ENCODE data around the gene ATP8B4. TPM values are rescaled to one million over a fixed set of nuclear protein-coding genes. Genes with fewer than 3 reads are reported as not detected.

Gene ATP8B4
- total RNA-seq, 1 donor from 2014 or later: 1.1 TPM

DNA sequence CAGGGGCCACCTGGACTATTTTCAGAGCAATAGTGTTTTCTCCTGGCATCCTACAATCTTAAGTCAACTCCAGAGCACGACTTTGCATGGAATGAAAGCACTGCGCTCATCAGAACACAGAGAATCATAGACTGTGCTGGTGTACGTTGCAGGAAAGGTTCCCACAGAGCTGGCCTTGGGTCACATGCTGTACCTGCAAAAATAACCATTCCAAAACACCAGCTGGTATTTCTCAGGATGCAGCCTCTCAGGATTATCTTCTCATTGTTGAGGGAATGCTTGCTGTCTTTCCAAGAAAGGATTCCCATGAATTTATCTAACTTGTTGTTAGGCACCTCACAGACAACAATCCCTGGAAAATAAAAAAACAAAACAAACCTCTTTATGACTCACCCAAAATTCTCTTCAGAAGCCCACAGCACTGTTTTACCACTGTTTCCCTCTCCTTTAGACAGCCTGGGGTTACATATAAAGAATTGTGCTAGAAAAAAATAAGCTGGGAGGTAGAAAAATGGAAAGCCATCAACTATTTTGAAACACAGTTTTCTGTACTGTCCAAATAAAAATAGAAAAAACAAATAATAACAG is 131.7 kb downstream of the ATP8B4 start:
- TF ChIP-seq, protein P1, sequence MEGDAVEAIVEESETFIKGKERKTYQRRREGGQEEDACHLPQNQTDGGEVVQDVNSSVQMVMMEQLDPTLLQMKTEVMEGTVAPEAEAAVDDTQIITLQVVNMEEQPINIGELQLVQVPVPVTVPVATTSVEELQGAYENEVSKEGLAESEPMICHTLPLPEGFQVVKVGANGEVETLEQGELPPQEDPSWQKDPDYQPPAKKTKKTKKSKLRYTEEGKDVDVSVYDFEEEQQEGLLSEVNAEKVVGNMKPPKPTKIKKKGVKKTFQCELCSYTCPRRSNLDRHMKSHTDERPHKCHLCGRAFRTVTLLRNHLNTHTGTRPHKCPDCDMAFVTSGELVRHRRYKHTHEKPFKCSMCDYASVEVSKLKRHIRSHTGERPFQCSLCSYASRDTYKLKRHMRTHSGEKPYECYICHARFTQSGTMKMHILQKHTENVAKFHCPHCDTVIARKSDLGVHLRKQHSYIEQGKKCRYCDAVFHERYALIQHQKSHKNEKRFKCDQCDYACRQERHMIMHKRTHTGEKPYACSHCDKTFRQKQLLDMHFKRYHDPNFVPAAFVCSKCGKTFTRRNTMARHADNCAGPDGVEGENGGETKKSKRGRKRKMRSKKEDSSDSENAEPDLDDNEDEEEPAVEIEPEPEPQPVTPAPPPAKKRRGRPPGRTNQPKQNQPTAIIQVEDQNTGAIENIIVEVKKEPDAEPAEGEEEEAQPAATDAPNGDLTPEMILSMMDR (IDR thresholded peaks at IDR 0.05; ENCODE audit: insufficient read depth, low read length, severe bottlenecking): no peak
- no peak for FAIRE-seq
- H3K27me3 ChIP-seq (ENCODE audit: control insufficient read depth, insufficient read depth, low read length): no peaks in the 10 kb centered on the region

DNA sequence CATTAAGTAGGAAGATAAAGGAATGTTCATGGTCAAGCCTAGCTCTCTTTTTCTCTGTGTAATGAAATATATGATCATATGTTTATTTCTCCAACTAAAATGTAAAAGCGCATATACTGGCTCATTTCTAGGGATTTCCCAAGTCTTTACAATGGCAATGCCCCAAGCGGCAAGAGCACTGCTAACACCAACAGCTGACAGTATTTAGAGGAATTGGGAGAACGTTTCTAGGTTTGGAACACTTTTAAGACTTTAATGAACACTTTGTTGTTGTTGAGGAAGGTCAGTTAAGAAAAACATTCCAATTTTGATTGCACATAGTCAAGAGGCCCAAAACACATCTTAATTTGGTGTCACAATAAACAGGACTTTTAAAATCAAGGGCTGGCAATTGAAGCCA is 132.7 kb downstream of the ATP8B4 start:
- FAIRE-seq (no peak), DNase-seq (ENCODE audit: low read depth) (no peak)
- TF ChIP-seq, protein P1 (IDR thresholded peaks at IDR 0.05; ENCODE audit: insufficient read depth, low read length, severe bottlenecking): no peak
- H3K36me3 ChIP-seq (ENCODE audit: control insufficient read depth, insufficient read depth, low read length): no peaks in the 10 kb centered on the region
- H3K4me3 ChIP-seq (ENCODE audit: low read depth, low read length): no peak overlapping the region
- H3K27me3 ChIP-seq (ENCODE audit: control insufficient read depth, insufficient read depth, low read length): no peaks in the 10 kb centered on the region

More for the DNA sequence above, 131.7 kb downstream of the ATP8B4 start:
- Histone ChIP-seq H3K36me3 (ENCODE audit: control insufficient read depth, insufficient read depth, low read length) (no peaks in the 10 kb centered on the region), H3K4me3 (ENCODE audit: low read depth, low read length) (no peak overlapping the region)
- DNase-seq (ENCODE audit: low read depth): no peak

DNA sequence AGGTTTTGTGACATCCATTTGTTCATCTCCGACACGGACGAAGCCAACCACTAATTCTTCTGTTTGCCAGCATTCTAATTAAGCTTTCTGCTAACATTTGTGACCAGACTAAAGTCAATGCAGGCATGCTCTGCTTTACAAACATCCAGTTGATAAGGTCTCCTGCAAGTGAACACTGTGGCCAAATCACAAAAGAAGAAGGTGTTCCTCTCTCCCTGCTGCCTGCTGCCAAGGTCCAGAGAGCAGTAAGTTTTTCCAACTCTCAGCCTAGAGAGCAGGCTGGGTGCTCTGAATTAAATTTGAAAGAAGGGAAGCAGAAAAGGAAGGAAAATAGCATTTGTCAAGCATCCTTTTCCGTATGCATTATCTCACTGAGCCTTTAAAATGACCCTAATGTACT is 133.6 kb downstream of the ATP8B4 start:
- no peak for DNase-seq (ENCODE audit: low read depth)
- Histone ChIP-seq H3K36me3 (ENCODE audit: control insufficient read depth, insufficient read depth, low read length) (no peaks in the 10 kb centered on the region), H3K27me3 (ENCODE audit: control insufficient read depth, insufficient read depth, low read length) (no peaks in the 10 kb centered on the region), H3K4me3 (ENCODE audit: low read depth, low read length) (no peak overlapping the region)
- TF ChIP-seq, protein P1 (IDR thresholded peaks at IDR 0.05; ENCODE audit: insufficient read depth, low read length, severe bottlenecking): no peak
- no peak for FAIRE-seq

DNA sequence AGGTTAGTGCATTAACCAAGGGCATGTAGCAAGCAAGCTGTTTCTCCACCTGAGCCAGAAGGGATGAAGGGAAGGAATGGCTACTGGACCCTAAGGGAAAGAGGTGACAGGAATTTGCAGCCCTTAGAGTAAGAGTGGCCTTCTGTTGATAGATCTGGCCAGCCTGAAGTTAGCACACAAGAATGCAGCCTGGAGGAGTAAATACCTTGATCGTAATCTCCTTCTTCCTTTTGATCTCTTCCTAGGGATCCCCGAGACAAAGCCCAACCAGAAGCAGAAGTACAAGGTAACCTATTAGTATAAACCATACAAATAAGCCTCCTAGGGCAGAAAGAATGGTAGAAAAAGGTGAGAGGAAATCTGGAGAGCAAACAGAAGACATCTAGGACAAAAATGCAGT is 134.6 kb downstream of the ATP8B4 start:
- FAIRE-seq (no peak), DNase-seq (ENCODE audit: low read depth) (no peak)
- no peaks in the 10 kb centered on the region for H3K36me3 ChIP-seq (ENCODE audit: control insufficient read depth, insufficient read depth, low read length)
- TF ChIP-seq, protein P1 (IDR thresholded peaks at IDR 0.05; ENCODE audit: insufficient read depth, low read length, severe bottlenecking): no peak
- H3K4me3 ChIP-seq (ENCODE audit: low read depth, low read length): no peak overlapping the region
- H3K27me3 ChIP-seq (ENCODE audit: control insufficient read depth, insufficient read depth, low read length): no peaks in the 10 kb centered on the region

DNA sequence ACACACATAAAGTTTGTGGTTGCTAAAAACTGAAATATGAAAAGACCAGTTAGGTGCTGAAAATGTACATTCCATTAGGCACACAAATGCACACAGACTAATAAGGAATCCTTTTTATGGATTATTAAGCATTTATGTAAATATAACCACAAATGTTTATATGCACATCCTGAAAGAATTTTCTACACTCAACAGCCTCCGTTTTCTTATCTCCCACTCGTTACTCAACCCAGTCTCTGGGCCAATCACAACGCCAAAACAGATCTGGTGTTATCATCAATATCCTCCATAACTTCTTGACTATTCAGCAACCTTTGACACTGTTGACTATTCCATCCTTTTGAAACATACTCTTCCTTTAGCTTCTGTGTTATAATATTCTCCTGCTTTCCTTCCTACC is 136.4 kb downstream of the ATP8B4 start:
- Histone ChIP-seq H3K4me3 (ENCODE audit: low read depth, low read length) (no peak overlapping the region), H3K27me3 (ENCODE audit: control insufficient read depth, insufficient read depth, low read length) (no peaks in the 10 kb centered on the region), H3K36me3 (ENCODE audit: control insufficient read depth, insufficient read depth, low read length) (no peaks in the 10 kb centered on the region)
- TF ChIP-seq, protein P1 (IDR thresholded peaks at IDR 0.05; ENCODE audit: insufficient read depth, low read length, severe bottlenecking): no peak
- FAIRE-seq: no peak
- DNase-seq (ENCODE audit: low read depth): no peak
